ENCODE measurements around the gene PCDH17.

PCDH17 gene

DNA sequence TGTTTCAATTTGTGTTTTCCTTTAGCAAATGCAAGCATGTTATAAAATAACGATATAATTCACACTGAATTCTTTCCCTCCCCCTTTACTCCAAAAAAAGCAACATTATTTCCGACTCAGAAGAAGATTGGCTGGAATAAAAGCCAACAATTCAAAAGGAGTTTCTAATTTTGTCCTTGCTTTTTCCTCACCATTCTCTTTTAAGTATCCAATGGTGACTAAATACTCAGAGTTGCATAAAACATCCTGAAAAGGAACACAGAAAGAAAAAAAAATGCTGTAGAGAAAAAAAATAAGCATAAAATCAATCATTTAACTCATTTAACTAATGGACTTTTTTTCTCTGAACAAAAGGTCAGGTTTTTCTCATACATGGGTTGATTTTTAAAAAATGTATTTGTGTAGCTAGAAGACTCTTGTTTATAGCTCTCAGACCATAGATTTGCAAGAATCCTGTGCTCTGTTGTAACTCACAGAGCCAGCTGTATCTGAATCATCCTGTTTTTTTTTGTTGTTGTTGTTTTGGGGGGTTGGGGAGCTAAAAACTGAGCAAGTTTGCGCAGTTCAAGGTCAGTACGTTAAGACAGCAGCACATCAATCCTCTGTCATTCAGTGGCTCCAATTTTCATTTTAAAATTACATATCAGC, 108.1 kb downstream of the PCDH17 start:
- Histone ChIP-seq H3K27me3 (no peaks in the 10 kb centered on the region), H3K4me1 (ENCODE audit: control insufficient read depth in 1 of 2, insufficient read depth in 1 of 2, low read depth in 1 of 2, low read length in 1 of 2) (no peaks in the 10 kb centered on the region), H3K9me3 (no peaks in the 10 kb centered on the region), H3K36me3 (no peaks in the 10 kb centered on the region), H3K4me3 (ENCODE audit: low read depth in 1 of 2, low read length in 1 of 2) (no peak overlapping the region), H3K27ac (no peak overlapping the region)
- TF ChIP-seq, protein P1, sequence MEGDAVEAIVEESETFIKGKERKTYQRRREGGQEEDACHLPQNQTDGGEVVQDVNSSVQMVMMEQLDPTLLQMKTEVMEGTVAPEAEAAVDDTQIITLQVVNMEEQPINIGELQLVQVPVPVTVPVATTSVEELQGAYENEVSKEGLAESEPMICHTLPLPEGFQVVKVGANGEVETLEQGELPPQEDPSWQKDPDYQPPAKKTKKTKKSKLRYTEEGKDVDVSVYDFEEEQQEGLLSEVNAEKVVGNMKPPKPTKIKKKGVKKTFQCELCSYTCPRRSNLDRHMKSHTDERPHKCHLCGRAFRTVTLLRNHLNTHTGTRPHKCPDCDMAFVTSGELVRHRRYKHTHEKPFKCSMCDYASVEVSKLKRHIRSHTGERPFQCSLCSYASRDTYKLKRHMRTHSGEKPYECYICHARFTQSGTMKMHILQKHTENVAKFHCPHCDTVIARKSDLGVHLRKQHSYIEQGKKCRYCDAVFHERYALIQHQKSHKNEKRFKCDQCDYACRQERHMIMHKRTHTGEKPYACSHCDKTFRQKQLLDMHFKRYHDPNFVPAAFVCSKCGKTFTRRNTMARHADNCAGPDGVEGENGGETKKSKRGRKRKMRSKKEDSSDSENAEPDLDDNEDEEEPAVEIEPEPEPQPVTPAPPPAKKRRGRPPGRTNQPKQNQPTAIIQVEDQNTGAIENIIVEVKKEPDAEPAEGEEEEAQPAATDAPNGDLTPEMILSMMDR (IDR thresholded peaks at IDR 0.05) = no peak

DNA sequence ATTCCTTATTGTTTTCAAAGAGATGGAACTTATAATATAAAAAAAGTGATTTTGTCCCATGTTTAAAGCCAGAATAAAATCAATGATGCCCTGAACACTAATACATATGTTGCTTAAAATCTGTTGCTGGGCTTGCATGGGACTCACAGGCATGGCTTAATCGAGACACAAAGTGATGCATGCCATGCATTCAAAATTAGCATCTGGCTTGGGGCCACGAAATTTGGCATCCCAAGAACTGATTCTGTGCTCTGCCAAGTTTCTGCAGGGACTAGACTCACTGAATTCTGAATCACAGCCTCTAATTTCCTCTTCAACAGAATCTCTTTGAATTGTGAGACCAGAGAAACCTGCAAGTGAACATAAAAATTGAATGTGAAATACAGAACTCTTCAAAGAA, 109.2 kb downstream of the PCDH17 start:
- no peak overlapping the region for H3K4me3 ChIP-seq (ENCODE audit: low read depth in 1 of 2, low read length in 1 of 2)
- H3K36me3 ChIP-seq = no peaks in the 10 kb centered on the region
- no peaks in the 10 kb centered on the region for H3K9me3 ChIP-seq
- no peaks in the 10 kb centered on the region for H3K27me3 ChIP-seq
- TF ChIP-seq, protein P1 (IDR thresholded peaks at IDR 0.05) = no peak
- no peak overlapping the region for H3K27ac ChIP-seq
- no peaks in the 10 kb centered on the region for H3K4me1 ChIP-seq (ENCODE audit: control insufficient read depth in 1 of 2, insufficient read depth in 1 of 2, low read depth in 1 of 2, low read length in 1 of 2)

DNA sequence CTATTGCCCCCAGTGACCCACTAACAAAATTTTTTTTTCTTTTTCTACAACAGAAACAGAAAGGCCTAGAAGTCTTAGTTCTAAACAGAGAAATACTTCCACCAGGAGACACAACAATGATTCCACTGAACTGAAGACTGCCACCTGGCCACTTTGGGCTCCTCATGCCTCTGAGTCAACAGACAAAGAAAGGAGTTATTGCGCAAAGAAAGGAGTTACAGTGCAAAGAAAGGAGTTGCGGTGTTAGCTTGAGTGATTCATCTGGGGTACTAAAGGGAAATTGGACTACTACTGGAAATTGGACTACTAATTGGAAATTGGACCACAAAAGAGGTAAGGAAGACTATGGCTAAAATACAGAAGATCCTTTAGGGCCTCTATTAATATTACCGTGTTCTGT, 116.6 kb downstream of the PCDH17 start:
- H3K4me3 ChIP-seq (ENCODE audit: low read depth in 1 of 2, low read length in 1 of 2) = no peak overlapping the region
- H3K4me1 ChIP-seq (ENCODE audit: control insufficient read depth in 1 of 2, insufficient read depth in 1 of 2, low read depth in 1 of 2, low read length in 1 of 2) = no peaks in the 10 kb centered on the region
- H3K27ac ChIP-seq = no peak overlapping the region
- H3K9me3 ChIP-seq = no peaks in the 10 kb centered on the region
- TF ChIP-seq, protein P1 (IDR thresholded peaks at IDR 0.05) = no peak
- H3K27me3 ChIP-seq = no peaks in the 10 kb centered on the region
- no peaks in the 10 kb centered on the region for H3K36me3 ChIP-seq

DNA sequence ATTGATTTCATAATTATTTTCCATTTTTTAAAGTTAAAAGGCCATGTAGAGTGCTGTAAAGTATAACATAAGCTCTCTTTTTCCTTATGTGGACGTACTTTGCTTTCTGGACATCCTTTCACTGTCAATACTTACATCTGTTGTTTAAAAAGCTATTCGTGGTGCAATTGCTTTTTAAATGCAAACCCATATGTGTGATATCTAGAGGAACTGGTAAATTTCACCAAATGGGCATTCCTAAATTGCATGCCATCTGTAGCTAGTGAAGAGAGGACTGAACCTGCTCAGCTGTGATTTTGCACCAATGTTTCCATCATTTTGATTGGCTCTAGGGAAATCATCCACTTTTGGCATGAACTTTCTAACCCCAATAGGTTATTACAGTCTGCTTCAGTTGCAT, 129.4 kb downstream of the PCDH17 start:
- Histone ChIP-seq H3K36me3 (no peaks in the 10 kb centered on the region), H3K27ac (no peak overlapping the region), H3K9me3 (no peaks in the 10 kb centered on the region), H3K4me1 (ENCODE audit: control insufficient read depth in 1 of 2, insufficient read depth in 1 of 2, low read depth in 1 of 2, low read length in 1 of 2) (no peaks in the 10 kb centered on the region), H3K27me3 (no peaks in the 10 kb centered on the region), H3K4me3 (ENCODE audit: low read depth in 1 of 2, low read length in 1 of 2) (no peak overlapping the region)
- TF ChIP-seq, protein P1 (IDR thresholded peaks at IDR 0.05) = no peak

DNA sequence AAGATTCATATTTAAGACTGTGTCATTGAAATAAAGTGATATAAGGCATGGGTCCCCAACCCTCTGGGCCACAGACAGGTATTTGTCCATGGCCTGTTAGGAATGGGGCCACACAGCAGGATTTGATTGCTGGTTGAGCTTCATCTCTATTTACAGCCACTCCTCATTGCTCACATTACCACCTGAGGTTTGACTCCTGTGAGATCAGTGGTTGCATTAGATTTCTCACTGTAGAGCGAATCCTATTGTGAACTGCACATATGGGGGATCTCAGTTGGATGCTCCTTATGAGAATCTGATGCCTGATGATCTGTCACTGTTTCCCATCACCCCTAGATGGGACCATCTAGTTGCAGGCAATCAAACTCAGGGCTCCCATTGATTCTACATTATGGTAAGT, 132.1 kb downstream of the PCDH17 start:
- H3K4me1 ChIP-seq (ENCODE audit: control insufficient read depth in 1 of 2, insufficient read depth in 1 of 2, low read depth in 1 of 2, low read length in 1 of 2) = no peaks in the 10 kb centered on the region

More for the DNA sequence above, 132.1 kb downstream of the PCDH17 start:
- H3K27me3 ChIP-seq = no peaks in the 10 kb centered on the region
- H3K9me3 ChIP-seq = no peaks in the 10 kb centered on the region
- no peak overlapping the region for H3K4me3 ChIP-seq (ENCODE audit: low read depth in 1 of 2, low read length in 1 of 2)
- H3K36me3 ChIP-seq = no peaks in the 10 kb centered on the region
- TF ChIP-seq, protein P1 (IDR thresholded peaks at IDR 0.05) = no peak
- H3K27ac ChIP-seq = no peak overlapping the region
